WTC11 (cell line): Measurements from ENCODE around the gene RPS6KC1.

ENCODE experiments used
- ATF1 ChIP-seq: sonication (generic); formaldehyde crosslinking; IDR thresholded peaks from 2 replicates; pipeline ENCODE4 v1.8.1; 2023; ENCODE audit warnings: mild to moderate bottlenecking, moderate library complexity, missing genetic modification reagents
- CBFB ChIP-seq: sonication (generic); formaldehyde crosslinking; IDR thresholded peaks from 2 replicates; pipeline ENCODE4 v1.8.1; 2022; ENCODE audit warnings: mild to moderate bottlenecking, low read depth, missing genetic modification reagents
- CTCF ChIP-seq: fragments of 200-600 bp; IDR thresholded peaks from 2 replicates; pipeline ENCODE4 v1.8.0; 2022; ENCODE audit warnings: antibody characterized with exemption
- MAX ChIP-seq: sonication (generic); formaldehyde crosslinking; IDR thresholded peaks from 2 replicates; pipeline ENCODE4 v1.8.0; 2022; ENCODE audit warnings: mild to moderate bottlenecking, missing genetic modification reagents

- TF ChIP-seq CTCF: no peak
- no peak for TF ChIP-seq ATF1 (CRISPR knock-in tag)
- no peak for TF ChIP-seq MAX (CRISPR knock-in tag)
- TF ChIP-seq CBFB (CRISPR knock-in tag): no peak
These were observed 87.3 kb downstream of the RPS6KC1 start for GRCh38 chr1:213138391-213138790.
